HG03439 (cell line): ENCODE results near the gene TAF10.

Source experiments
- ATAC-seq: cut with Tn5 transposase; IDR thresholded peaks from one replicate; pipeline ENCODE4 v1.9.1; 2021; ENCODE audit warnings: mild to moderate bottlenecking, moderate library complexity; ENCODE audit not compliant: unreplicated experiment

Gene TAF10

DNA sequence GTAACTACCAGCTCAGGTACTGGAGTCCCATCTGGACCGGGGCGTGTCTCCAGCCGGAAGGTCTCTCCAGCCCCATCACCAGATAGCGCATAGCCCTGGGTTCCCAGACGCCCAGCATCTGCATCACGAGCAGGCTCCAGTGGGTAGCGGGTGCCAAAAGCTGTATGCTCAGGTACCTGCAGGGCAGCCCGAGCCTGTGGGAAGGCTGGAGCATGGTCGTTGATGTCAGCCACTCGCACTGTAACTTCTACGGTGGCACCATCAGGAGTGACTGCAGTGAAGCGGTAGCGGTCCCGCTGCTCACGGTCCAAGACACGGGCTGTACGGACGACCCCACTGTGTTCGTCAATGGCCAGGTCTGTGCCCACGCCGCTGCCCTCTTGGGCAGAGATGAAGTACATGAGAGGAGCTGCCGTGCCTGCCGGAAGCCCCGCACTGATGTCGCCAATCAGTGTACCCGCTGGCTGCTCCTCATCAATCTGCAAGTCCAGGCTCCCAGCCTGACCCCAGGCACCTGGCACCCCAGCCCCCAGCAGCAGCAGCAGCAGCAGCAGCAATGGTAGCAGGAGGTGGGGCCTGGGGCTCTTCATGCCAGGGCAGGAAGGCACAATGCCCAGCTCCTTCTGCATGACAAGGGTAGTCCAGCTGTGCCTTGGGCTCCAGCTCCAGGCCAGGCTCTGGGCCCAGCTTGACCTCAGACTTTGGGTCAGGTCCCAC lies 29.1 kb upstream of the TAF10 start:
- ATAC-seq: no peak

DNA sequence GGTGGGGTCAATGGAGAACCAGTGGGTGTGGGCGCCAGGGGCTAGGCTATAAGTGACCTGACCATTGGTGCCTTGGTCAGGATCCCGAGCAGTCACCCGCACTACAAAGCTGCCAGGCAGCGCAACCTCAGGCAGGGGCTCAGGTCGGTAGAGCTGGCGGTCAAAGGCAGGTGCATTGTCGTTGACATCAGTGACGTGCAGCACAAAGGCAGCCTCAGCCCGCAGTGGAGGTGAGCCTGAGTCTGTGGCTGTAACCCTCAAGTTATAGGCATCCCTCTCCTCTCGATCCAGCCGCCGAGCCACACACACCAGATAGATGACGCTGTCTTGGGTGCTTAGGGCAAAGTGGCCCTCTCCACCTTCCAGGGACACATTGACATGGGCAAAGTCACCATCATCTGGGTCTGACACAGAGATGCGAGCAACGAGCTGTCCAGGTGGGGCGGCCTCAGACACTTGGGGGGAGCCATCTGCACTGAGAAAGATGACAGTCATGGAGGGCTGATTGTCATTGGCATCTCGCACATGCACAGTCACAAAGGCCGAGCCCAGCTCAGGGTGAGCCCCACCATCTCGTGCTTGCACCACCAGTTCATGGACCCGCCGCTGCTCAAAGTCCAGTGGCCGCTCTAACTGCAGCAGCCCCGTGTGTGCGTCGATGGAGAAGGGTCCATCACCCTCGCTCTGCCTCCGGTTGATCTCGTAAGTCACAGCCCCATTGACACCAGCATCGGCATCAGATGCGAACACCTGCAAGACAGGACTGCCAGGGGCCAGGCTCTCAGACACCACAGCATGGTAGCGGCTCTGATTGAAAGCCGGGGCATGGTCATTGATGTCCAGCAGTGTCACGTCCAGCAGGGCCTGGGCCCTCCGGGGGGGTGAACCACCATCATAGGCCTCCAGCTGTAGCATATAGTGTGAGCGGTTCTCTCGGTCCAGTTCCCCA lies 28.3 kb upstream of the TAF10 start:
- no peak for ATAC-seq

DNA sequence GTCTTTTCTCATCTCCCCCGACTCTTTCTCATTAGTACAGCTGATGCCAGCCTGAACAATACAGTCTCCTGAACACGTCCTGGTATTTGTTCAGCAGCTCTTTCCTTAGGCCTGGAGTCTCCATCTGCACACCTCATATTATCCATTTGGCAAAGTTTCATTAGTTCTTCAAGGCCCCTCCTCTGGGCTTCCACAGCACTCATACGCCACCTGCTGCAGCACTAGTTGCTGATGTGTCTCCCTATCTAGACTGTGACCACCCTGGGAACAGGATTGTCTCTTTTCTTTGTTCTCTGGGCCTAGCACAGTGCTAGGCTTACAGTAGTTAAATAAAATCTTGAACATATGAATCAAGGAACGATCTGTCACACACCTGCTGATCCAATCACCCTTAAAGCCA lies 26.4 kb upstream of the TAF10 start:
- no peak for ATAC-seq

DNA sequence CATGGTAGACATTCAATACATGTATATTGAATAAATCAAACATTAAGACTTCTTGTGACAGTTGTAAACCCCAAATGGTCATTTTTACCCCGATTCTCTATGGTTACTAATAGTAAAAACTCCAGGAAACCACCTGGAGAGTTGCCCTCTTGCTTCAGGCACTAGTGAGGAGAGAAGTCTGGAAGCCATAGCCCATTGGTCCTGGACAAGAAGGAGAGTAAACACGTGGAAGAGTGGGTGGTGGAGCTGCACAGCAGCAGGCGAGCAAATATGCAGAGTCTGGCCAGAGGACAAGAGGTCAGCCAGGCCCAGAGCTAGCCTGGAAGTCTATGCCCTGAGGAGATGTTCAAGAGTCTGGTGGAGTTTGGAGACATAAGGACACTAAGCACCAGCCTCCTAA lies 25.9 kb upstream of the TAF10 start:
- no peak for ATAC-seq

GRCh38 chr11:6636480-6636879 lies 24.5 kb upstream of the TAF10 start:
- ATAC-seq: no peak

DNA sequence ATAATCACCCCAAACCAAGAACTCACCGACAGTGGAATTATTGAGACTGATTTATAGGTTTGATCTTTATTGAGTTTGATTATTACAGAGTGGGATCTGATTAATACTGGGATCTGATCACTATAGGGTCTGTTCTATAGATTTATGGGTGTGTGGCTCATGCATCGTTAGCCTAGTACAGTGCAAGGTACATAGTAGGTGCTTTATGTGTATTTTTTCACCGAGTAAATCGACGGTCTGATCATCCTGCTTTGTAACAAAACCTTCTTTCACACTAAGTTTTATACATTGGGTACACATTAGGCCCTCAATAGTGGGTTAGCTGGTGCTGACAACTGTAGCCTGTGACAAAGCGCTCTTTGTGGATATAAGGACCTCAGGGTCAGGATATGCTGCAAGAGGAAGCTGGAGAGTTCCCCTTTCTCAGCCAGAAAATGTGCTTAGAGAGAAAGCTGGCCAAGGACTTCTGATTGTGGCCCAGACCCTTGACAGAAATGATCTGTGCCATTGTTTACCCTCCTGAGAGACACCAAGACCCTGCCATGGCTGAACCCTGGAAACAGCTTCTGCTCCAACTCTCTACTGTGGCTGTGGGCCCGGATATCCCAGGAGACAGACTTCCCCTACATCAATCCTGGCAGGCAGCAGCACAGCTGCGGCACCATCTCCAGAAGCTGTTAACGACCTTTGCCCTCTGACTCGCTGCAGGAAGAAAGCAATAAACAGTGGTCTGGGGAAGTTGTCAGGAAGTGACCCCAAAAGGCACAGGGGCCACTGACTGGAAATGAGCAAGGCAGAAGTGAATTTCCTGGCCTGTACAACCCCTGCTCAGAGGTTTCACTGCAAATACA lies 23.3 kb upstream of the TAF10 start:
- no peak for ATAC-seq

DNA sequence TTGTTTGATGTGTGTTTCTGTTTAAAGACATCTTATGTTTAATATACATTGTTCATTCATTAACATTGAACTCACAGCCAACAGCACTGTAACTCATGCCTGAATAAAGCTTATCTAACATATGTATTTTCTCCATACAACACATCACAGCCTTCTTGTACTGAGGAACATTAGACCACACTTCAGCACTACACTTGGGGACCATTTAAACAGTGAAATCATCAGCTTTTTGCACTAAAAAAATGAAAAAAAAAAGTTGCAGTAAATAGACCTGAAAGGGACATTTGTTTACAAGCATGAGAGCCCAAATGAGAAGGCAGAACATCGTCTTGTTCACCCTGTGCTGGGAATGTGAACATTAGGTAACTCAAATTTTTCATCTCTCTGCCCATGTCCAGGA lies 22.5 kb upstream of the TAF10 start:
- no peak for ATAC-seq

GRCh38 chr11:6633422-6634408 lies 21.7 kb upstream of the TAF10 start:
- ATAC-seq: no peak

- no peak for ATAC-seq
Observed at GRCh38 chr11:6632116-6633073, 20.4 kb upstream of the TAF10 start.

- ATAC-seq: no peak
Observed at GRCh38 chr11:6631361-6631890, 19.4 kb upstream of the TAF10 start.

GRCh38 chr11:6630632-6631291 lies 18.7 kb upstream of the TAF10 start:
- no peak for ATAC-seq

DNA sequence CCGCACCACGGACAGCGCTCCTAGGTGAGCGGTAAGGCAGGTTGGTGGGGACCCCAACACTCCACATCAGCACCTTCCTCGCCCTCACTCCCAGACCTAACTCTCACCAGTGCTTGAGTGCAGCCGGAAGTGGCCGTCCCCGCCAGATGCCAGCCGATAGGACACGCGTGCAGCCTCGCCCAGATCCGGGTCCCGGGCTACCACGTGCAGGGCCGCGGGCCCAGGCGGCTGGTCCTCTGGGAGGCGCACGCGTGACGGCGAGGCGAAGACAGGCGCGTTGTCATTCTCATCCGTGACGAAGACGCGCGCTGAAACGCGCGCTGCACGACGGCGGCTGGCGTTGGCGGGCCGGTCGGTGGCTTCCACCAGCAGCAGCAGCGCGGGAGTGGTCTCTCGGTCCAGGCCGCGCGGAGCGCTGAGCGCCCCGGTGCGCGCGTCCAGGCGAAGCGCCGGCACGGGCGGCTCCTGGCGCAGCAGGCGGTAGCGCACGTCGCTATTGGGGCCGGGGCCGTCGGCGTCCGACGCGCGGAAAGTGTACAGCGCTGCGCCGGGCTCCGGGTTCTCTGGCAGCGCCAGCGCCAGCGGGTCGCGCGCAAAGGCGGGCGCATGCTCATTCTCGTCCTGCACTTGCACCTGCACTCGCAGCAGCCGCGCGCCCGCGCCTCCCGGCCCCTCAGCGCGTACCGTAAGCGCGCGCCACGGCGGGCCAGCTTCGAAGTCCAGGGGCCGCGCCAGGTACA lies 18.0 kb upstream of the TAF10 start:
- ATAC-seq: no peak

DNA sequence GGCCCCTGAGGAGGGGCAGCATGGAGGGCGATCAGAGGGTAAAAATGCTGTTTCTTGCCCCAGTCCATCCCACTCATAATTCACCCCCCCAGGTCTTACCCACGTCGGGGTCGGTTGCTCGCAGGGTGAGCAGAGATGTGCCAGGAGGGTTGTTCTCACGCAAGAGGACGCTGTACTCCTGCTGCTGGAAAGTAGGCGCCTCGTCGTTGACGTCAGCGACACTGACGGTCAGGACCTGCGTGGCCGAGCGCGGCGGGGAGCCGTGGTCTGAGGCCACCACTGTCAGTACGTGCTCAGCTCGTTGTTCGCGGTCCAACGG lies 17.5 kb upstream of the TAF10 start:
- no peak for ATAC-seq

DNA sequence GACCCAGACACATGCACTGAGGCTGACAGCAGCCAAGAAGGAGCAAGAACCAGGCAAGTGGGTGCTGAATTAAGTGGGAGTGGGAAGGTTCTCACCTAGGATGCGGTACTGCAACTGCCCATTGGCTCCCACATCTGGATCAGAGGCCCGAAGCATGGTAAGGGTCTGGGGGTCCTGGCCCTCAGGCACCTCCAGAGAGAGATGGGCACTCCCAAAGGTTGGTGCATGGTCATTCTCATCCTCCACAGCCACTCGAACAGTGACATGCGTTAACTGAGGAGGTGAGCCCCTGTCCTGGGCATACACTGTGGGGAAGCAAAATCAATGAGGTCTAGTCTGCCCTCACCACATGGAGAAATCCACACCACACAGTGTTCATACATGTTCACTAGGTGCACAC lies 16.5 kb upstream of the TAF10 start:
- ATAC-seq: no peak

DNA sequence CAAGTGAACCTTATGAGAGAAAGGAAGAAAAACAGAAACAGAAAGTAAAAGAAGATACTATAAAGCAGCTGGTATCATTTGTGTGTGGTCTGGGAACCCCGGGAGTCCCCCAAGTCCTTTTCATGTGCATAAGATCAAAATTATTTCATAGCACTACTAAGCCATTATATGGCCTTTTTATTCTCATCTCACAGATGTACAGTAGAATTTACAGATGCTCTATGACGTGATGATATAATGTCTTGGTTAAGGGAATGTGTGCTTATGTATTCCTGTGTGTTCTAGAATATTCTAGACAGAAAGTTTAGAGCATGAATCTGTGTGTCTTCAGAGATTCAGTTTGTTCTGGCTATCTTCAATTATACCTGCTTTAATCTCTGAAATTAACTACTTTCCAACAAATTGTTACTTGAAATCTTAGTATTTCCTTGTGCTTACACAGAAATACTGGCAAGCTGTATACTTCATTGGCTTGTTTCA lies 15.8 kb upstream of the TAF10 start:
- ATAC-seq: peak; percentile 56

GRCh38 chr11:6626971-6627761 lies 15.2 kb upstream of the TAF10 start:
- ATAC-seq: no peak
